G401 (cell line): ENCODE measurements around the gene HOXD10. TPM values are rescaled to one million over a fixed set of nuclear protein-coding genes. Genes with fewer than 3 reads are reported as not detected.

Source experiments
- DNase-seq: peaks from one replicate; pipeline ENCODE4 v3.0.0-alpha.2; 2015; ENCODE audit warnings: low spot score
- in situ Hi-C: cut with HindIII; loops from 2 replicates; pipeline ENCODE4 v1.10.0; 2016; ENCODE audit warnings: low sequenced_read_pairs, mixed read lengths
- total RNA-seq: library from RNA; depleted of rRNA; stranded (reverse); fragments of >200 nt; shearing (Covaris generic); gene quantifications from 2 replicates; pipeline ENCODE4 v1.2.3, GENCODE V29; 2014

The HOXD10 gene
- total RNA-seq, 1 experiment from 2014 or later, result not detected

- no peak for DNase-seq
- in situ Hi-C loops, result no loop called here
Measured at GRCh38 chr2:176104316-176105077, 12.1 kb upstream of the HOXD10 start.

- in situ Hi-C loops, result no loop called here
- no peak for DNase-seq
Measured at GRCh38 chr2:176105078-176105729, 11.4 kb upstream of the HOXD10 start.

GRCh38 chr2:176105730-176106580, 10.6 kb upstream of the HOXD10 start:
- no peak for DNase-seq
- in situ Hi-C loops, result no loop called here

- no peak for DNase-seq
- in situ Hi-C loops, result no loop called here
Measured at GRCh38 chr2:176106581-176107539, 9.7 kb upstream of the HOXD10 start, which contains the start of gene HOXD11. Gene HOXD11, plus strand, starts transcription at chr2:176107280. Its CDS starts 76 bp downstream, at chr2:176107356.

GRCh38 chr2:176107731-176108181, 8.8 kb upstream of the HOXD10 start:
- DNase-seq, result no peak
- in situ Hi-C loops, result no loop called here

- no peak for DNase-seq
- in situ Hi-C loops, result no loop called here
Measured at GRCh38 chr2:176109192-176109901, 7.2 kb upstream of the HOXD10 start.

- no peak for DNase-seq
- in situ Hi-C loops, result no loop called here
Measured at GRCh38 chr2:176109946-176110345, 6.6 kb upstream of the HOXD10 start.

- in situ Hi-C loops, result no loop called here
- DNase-seq, result no peak
Measured at GRCh38 chr2:176110415-176111308, 5.9 kb upstream of the HOXD10 start.

GRCh38 chr2:176111309-176111663, 5.3 kb upstream of the HOXD10 start:
- in situ Hi-C loops, result no loop called here
- peak; percentile 40 for DNase-seq

- in situ Hi-C loops, result no loop called here
- DNase-seq, result no peak
Measured at GRCh38 chr2:176111846-176112374, 4.7 kb upstream of the HOXD10 start.

- in situ Hi-C loops, result no loop called here
Measured at GRCh38 chr2:176112375-176113302, 3.9 kb upstream of the HOXD10 start.

GRCh38 chr2:176114120-176114929, 2.3 kb upstream of the HOXD10 start:
- in situ Hi-C loops, result no loop called here
- no peak for DNase-seq

More at GRCh38 chr2:176112375-176113302, 3.9 kb upstream of the HOXD10 start:
- no peak for DNase-seq

- no peak for DNase-seq
- in situ Hi-C loops, result no loop called here
Measured at GRCh38 chr2:176114930-176115625, 1.5 kb upstream of the HOXD10 start.

GRCh38 chr2:176117162-176117822, 714 bp downstream of the HOXD10 start:
- no peak for DNase-seq
- in situ Hi-C loops, result no loop called here
